B cell (primary cell): ENCODE measurements around the gene SOX8. TPM values are rescaled to one million over a fixed set of nuclear protein-coding genes. Genes with fewer than 3 reads are reported as not detected.

Source experiments
- ATAC-seq: fragments of 200-7000 bp; cut with Tn5 transposase; one replicate; pipeline ENCODE4 v1.10.0; 2021; ENCODE audit warnings: low read depth, mild to moderate bottlenecking, moderate number of reproducible peaks, moderate library complexity
- CTCF ChIA-PET: fragments of 350-600 bp; sonication (Branson Sonifier 250); formaldehyde crosslinking; loops from one replicate; lab custom pipeline; 2021; ENCODE audit warnings: antibody characterized with exemption, inconsistent platforms; lab: Charles Lee
- POLR2A ChIA-PET: fragments of 350-600 bp; sonication (Branson Sonifier 250); formaldehyde crosslinking; loops from one replicate; lab custom pipeline; 2021; ENCODE audit warnings: antibody characterized with exemption; lab: Charles Lee
- DNase-seq: peaks from one replicate; pipeline ENCODE4 v3.0.0; 2013
- H2AFZ ChIP-seq: 2 replicates; pipeline ENCODE4 v1.6.1; 2012; ENCODE audit warnings: mild to moderate bottlenecking, low read depth, low read length; ENCODE audit not compliant: insufficient read depth, poor library complexity, severe bottlenecking
- H3K27ac ChIP-seq, 2 donors: 1 replicate in 1 of 2; 2 replicates in 1 of 2; pipeline ENCODE4 v1.5.1; 2012 to 2013; ENCODE audit warnings: low read length in 2 of 2, mild to moderate bottlenecking in 2 of 2, moderate library complexity in 1 of 2
- H3K27me3 ChIP-seq, 4 experiments: fragments of 200-600 bp in 1 of 4; sonication (generic) in 1 of 4; replicated peaks in 1 of 4; 1 replicate in 2 of 4; 2 replicates in 2 of 4; pipeline versions ENCODE4 v1.6.1 to v1.7.0; 2013 to 2016; ENCODE audit warnings: low read length in 3 of 4, mild to moderate bottlenecking in 2 of 4, mixed read lengths in 1 of 4, moderate library complexity in 1 of 4; ENCODE audit not compliant: insufficient read depth in 4 of 4, control insufficient read depth in 3 of 4; ENCODE audit errors: control extremely low read depth in 1 of 4
- H3K36me3 ChIP-seq, 2 experiments: replicated peaks in 1 of 2; 1 replicate in 1 of 2; 2 replicates in 1 of 2; pipeline versions ENCODE4 v1.6.1 to v1.7.1; 2013; ENCODE audit warnings: low read length in 1 of 2; ENCODE audit not compliant: insufficient read depth in 2 of 2, control insufficient read depth in 1 of 2; ENCODE audit errors: control extremely low read depth in 1 of 2, extremely low read depth in 1 of 2
- H3K4me1 ChIP-seq, 2 donors: fragments of 200-600 bp in 1 of 2; sonication (generic) in 1 of 2; 1 replicate in 1 of 2; 2 replicates in 1 of 2; pipeline versions ENCODE4 v1.5.1 to v1.6.1; 2013 to 2017; ENCODE audit warnings: low read length in 2 of 2; ENCODE audit not compliant: control insufficient read depth in 2 of 2, insufficient read depth in 2 of 2
- H3K4me2 ChIP-seq: replicated peaks from 2 replicates; pipeline ENCODE3; 2012; ENCODE audit warnings: mild to moderate bottlenecking, low read depth, low read length; ENCODE audit not compliant: poor library complexity, severe bottlenecking
- H3K4me3 ChIP-seq, 5 experiments: fragments of 200-600 bp in 1 of 5; sonication (generic) in 1 of 5; 1 replicate in 3 of 5; 2 replicates in 2 of 5; pipeline versions ENCODE4 v1.5.1 to v1.7.0; 2011 to 2016; ENCODE audit warnings: low read length in 4 of 5, mild to moderate bottlenecking in 4 of 5, low read depth in 2 of 5, control low read depth in 1 of 5, moderate library complexity in 1 of 5; ENCODE audit not compliant: insufficient read depth in 1 of 5; ENCODE audit errors: control extremely low read depth in 1 of 5, extremely low read depth in 1 of 5
- H3K79me2 ChIP-seq: fragments of 200-600 bp; sonication (generic); one replicate; pipeline ENCODE4 v1.6.0; 2016; ENCODE audit warnings: low read length; ENCODE audit not compliant: control insufficient read depth, insufficient read depth
- H3K9ac ChIP-seq: fragments of 200-600 bp; sonication (generic); 2 replicates; pipeline ENCODE4 v1.6.1; 2017; ENCODE audit warnings: mild to moderate bottlenecking, low read length, moderate library complexity
- H3K9me3 ChIP-seq, 3 donors: one replicate each; pipeline versions ENCODE4 v1.6.1 to v1.7.1; 2013; ENCODE audit warnings: low read length in 2 of 3; ENCODE audit not compliant: control insufficient read depth in 2 of 3, insufficient read depth in 1 of 3; ENCODE audit errors: control extremely low read depth in 1 of 3
- H4K20me1 ChIP-seq: 2 replicates; pipeline ENCODE4 v1.6.0; 2012; ENCODE audit warnings: mild to moderate bottlenecking, low read length; ENCODE audit not compliant: insufficient read depth, control insufficient read depth, poor library complexity, severe bottlenecking
- H3K27ac Mint-ChIP-seq: one replicate; pipeline ENCODE4 v1.8.0; 2021; ENCODE audit warnings: mixed read lengths
- H3K27me3 Mint-ChIP-seq: one replicate; pipeline ENCODE4 v1.8.0; 2021; ENCODE audit warnings: mixed read lengths
- H3K4me1 Mint-ChIP-seq: one replicate; pipeline ENCODE4 v1.8.0; 2021; ENCODE audit warnings: mixed read lengths
- H3K4me3 Mint-ChIP-seq: one replicate; pipeline ENCODE4 v1.8.0; 2021; ENCODE audit warnings: mixed read lengths
- H3K9me3 Mint-ChIP-seq: one replicate; pipeline ENCODE4 v1.8.0; 2022; ENCODE audit warnings: mixed read lengths; ENCODE audit not compliant: insufficient read depth
- CTCF ChIP-seq: fragments of 200-600 bp; IDR thresholded peaks from one replicate; pipeline ENCODE4 v1.8.0; 2022; ENCODE audit warnings: antibody characterized with exemption, mild to moderate bottlenecking
- EZH2 ChIP-seq: IDR thresholded peaks from 2 replicates; pipeline ENCODE4 v1.6.1; 2012; ENCODE audit warnings: borderline replicate concordance, low read depth, mild to moderate bottlenecking, moderate library complexity, low read length; ENCODE audit not compliant: insufficient read depth, poor library complexity, severe bottlenecking
- WGBS: methylation state at CpG from one replicate; pipeline ENCODE4 v1.1.5; 2013; ENCODE audit warnings: missing lambda C conversion rate; ENCODE audit not compliant: insufficient coverage; 5-methylcytosine and 5-hydroxymethylcytosine counted together
- intact Hi-C: fragments of 100-400 bp; cut with micrococcal nuclease; formaldehyde crosslinking; loops from one replicate; pipeline ENCODE4 v1.10.0; 2022
- polyA plus RNA-seq: library from polyadenylated mRNA; depleted of rRNA; stranded (reverse); fragments of >200 nt; gene quantifications from 2 replicates; pipeline ENCODE4 v1.2.3, GENCODE V29; 2012
- total RNA-seq, 2 donors: library from RNA; stranded (reverse); fragments of 120-200 nt in 1 of 2; gene quantifications; 1 replicate in 1 of 2; 2 replicates in 1 of 2; pipeline versions ENCODE4 v1.2.3 to v1.2.4, GENCODE V29; 2013 to 2022

The SOX8 gene
- total and polyA plus RNA-seq, 2 donors (not counting 1 experiment from before 2014, with no cell fraction given) = 0.03 to 1.2 TPM

- intact Hi-C loops = no loop called here
- H3K4me3 Mint-ChIP-seq = no peak overlapping the region
- Histone ChIP-seq H3K4me2 (no peak overlapping the region), H3K4me3 (no peak overlapping the region), H3K79me2 (peaks cover 9% of the 10 kb centered on the region), H3K4me1 (peaks cover 9 to 11% of the 10 kb centered on the region in 2 donors), H2AFZ (no peak overlapping the region), H4K20me1 (peaks cover 24% of the 10 kb centered on the region), H3K36me3 (peaks cover 0 to 2% of the 10 kb centered on the region in 2 experiments), H3K9ac (no peak overlapping the region), H3K27ac (no peak overlapping the region), H3K9me3 (peaks cover 0 to 4% (median 0%) of the 10 kb centered on the region in 3 donors), H3K27me3 (no peaks in the 10 kb centered on the region)
- ChIA-PET POLR2A (no interaction called here), CTCF (no interaction called here)
- DNase-seq (no peak), ATAC-seq (no peak)
- TF ChIP-seq EZH2 (no peak), CTCF (no peak)
- WGBS = 97% methylated on average over 17 of the region's 18 CpGs
- no peak overlapping the region for H3K27ac Mint-ChIP-seq
- H3K27me3 Mint-ChIP-seq = no peaks in the 10 kb centered on the region
- no peaks in the 10 kb centered on the region for H3K9me3 Mint-ChIP-seq
- peaks cover 21% of the 10 kb centered on the region for H3K4me1 Mint-ChIP-seq
These were observed 15.5 kb upstream of the SOX8 start for GRCh38 chr16:966035-966434.

- H3K9ac ChIP-seq = no peak overlapping the region
- ChIA-PET POLR2A (no interaction called here), CTCF (no interaction called here)
- no peak overlapping the region for H2AFZ ChIP-seq
- intact Hi-C loops = no loop called here
- peaks cover 9% of the 10 kb centered on the region for H3K79me2 ChIP-seq
- no peak overlapping the region for H3K4me3 Mint-ChIP-seq
- no peak for ATAC-seq
- no peak for DNase-seq
- H3K9me3 ChIP-seq = peaks cover 0 to 9% (median 0%) of the 10 kb centered on the region in 3 donors
- H3K4me2 ChIP-seq = no peak overlapping the region
- H3K9me3 Mint-ChIP-seq = no peaks in the 10 kb centered on the region
- H4K20me1 ChIP-seq = peaks cover 24% of the 10 kb centered on the region
- H3K4me1 ChIP-seq = peaks cover 9 to 16% of the 10 kb centered on the region in 2 donors
- 96% methylated on average over 10 of the region's 10 CpGs for WGBS
- H3K27ac Mint-ChIP-seq = no peak overlapping the region
- peaks cover 23% of the 10 kb centered on the region for H3K4me1 Mint-ChIP-seq
- H3K27ac ChIP-seq = no peak overlapping the region
- no peaks in the 10 kb centered on the region for H3K27me3 ChIP-seq
- no peak overlapping the region for H3K4me3 ChIP-seq
- no peak for TF ChIP-seq EZH2
- no peak for TF ChIP-seq CTCF
- H3K36me3 ChIP-seq = peaks cover 0 to 2% of the 10 kb centered on the region in 2 experiments
- H3K27me3 Mint-ChIP-seq = no peaks in the 10 kb centered on the region
These were observed 15.1 kb upstream of the SOX8 start for GRCh38 chr16:966505-966904.
